B cell (primary cell): Measurements from ENCODE around the gene STK4. TPM values are rescaled to one million over a fixed set of nuclear protein-coding genes. Genes with fewer than 3 reads are reported as not detected.
A peak's percentile ranks its signal among the peaks of the same experiment; 100 is the strongest.

Experiments used
- ATAC-seq: fragments of 200-7000 bp; cut with Tn5 transposase; one replicate; pipeline ENCODE4 v1.10.0; 2021; ENCODE audit warnings: low read depth, mild to moderate bottlenecking, moderate number of reproducible peaks, moderate library complexity
- CTCF ChIA-PET: fragments of 350-600 bp; sonication (Branson Sonifier 250); formaldehyde crosslinking; loops from one replicate; lab custom pipeline; 2021; ENCODE audit warnings: antibody characterized with exemption, inconsistent platforms; lab: Charles Lee
- POLR2A ChIA-PET: fragments of 350-600 bp; sonication (Branson Sonifier 250); formaldehyde crosslinking; loops from one replicate; lab custom pipeline; 2021; ENCODE audit warnings: antibody characterized with exemption; lab: Charles Lee
- DNase-seq: peaks from one replicate; pipeline ENCODE4 v3.0.0; 2013
- H2AFZ ChIP-seq: 2 replicates; pipeline ENCODE4 v1.6.1; 2012; ENCODE audit warnings: mild to moderate bottlenecking, low read depth, low read length; ENCODE audit not compliant: insufficient read depth, poor library complexity, severe bottlenecking
- H3K27ac ChIP-seq, 2 donors: 1 replicate in 1 of 2; 2 replicates in 1 of 2; pipeline ENCODE4 v1.5.1; 2012 to 2013; ENCODE audit warnings: low read length in 2 of 2, mild to moderate bottlenecking in 2 of 2, moderate library complexity in 1 of 2
- H3K27me3 ChIP-seq, 4 experiments: fragments of 200-600 bp in 1 of 4; sonication (generic) in 1 of 4; replicated peaks in 1 of 4; 1 replicate in 2 of 4; 2 replicates in 2 of 4; pipeline versions ENCODE4 v1.6.1 to v1.7.0; 2013 to 2016; ENCODE audit warnings: low read length in 3 of 4, mild to moderate bottlenecking in 2 of 4, mixed read lengths in 1 of 4, moderate library complexity in 1 of 4; ENCODE audit not compliant: insufficient read depth in 4 of 4, control insufficient read depth in 3 of 4; ENCODE audit errors: control extremely low read depth in 1 of 4
- H3K36me3 ChIP-seq, 2 experiments: replicated peaks in 1 of 2; 1 replicate in 1 of 2; 2 replicates in 1 of 2; pipeline versions ENCODE4 v1.6.1 to v1.7.1; 2013; ENCODE audit warnings: low read length in 1 of 2; ENCODE audit not compliant: insufficient read depth in 2 of 2, control insufficient read depth in 1 of 2; ENCODE audit errors: control extremely low read depth in 1 of 2, extremely low read depth in 1 of 2
- H3K4me1 ChIP-seq, 2 donors: fragments of 200-600 bp in 1 of 2; sonication (generic) in 1 of 2; 1 replicate in 1 of 2; 2 replicates in 1 of 2; pipeline versions ENCODE4 v1.5.1 to v1.6.1; 2013 to 2017; ENCODE audit warnings: low read length in 2 of 2; ENCODE audit not compliant: control insufficient read depth in 2 of 2, insufficient read depth in 2 of 2
- H3K4me2 ChIP-seq: replicated peaks from 2 replicates; pipeline ENCODE3; 2012; ENCODE audit warnings: mild to moderate bottlenecking, low read depth, low read length; ENCODE audit not compliant: poor library complexity, severe bottlenecking
- H3K4me3 ChIP-seq, 5 experiments: fragments of 200-600 bp in 1 of 5; sonication (generic) in 1 of 5; 1 replicate in 3 of 5; 2 replicates in 2 of 5; pipeline versions ENCODE4 v1.5.1 to v1.7.0; 2011 to 2016; ENCODE audit warnings: low read length in 4 of 5, mild to moderate bottlenecking in 4 of 5, low read depth in 2 of 5, control low read depth in 1 of 5, moderate library complexity in 1 of 5; ENCODE audit not compliant: insufficient read depth in 1 of 5; ENCODE audit errors: control extremely low read depth in 1 of 5, extremely low read depth in 1 of 5
- H3K79me2 ChIP-seq: fragments of 200-600 bp; sonication (generic); one replicate; pipeline ENCODE4 v1.6.0; 2016; ENCODE audit warnings: low read length; ENCODE audit not compliant: control insufficient read depth, insufficient read depth
- H3K9ac ChIP-seq: fragments of 200-600 bp; sonication (generic); 2 replicates; pipeline ENCODE4 v1.6.1; 2017; ENCODE audit warnings: mild to moderate bottlenecking, low read length, moderate library complexity
- H3K9me3 ChIP-seq, 3 donors: one replicate each; pipeline versions ENCODE4 v1.6.1 to v1.7.1; 2013; ENCODE audit warnings: low read length in 2 of 3; ENCODE audit not compliant: control insufficient read depth in 2 of 3, insufficient read depth in 1 of 3; ENCODE audit errors: control extremely low read depth in 1 of 3
- H4K20me1 ChIP-seq: 2 replicates; pipeline ENCODE4 v1.6.0; 2012; ENCODE audit warnings: mild to moderate bottlenecking, low read length; ENCODE audit not compliant: insufficient read depth, control insufficient read depth, poor library complexity, severe bottlenecking
- H3K27ac Mint-ChIP-seq: one replicate; pipeline ENCODE4 v1.8.0; 2021; ENCODE audit warnings: mixed read lengths
- H3K27me3 Mint-ChIP-seq: one replicate; pipeline ENCODE4 v1.8.0; 2021; ENCODE audit warnings: mixed read lengths
- H3K4me1 Mint-ChIP-seq: one replicate; pipeline ENCODE4 v1.8.0; 2021; ENCODE audit warnings: mixed read lengths
- H3K4me3 Mint-ChIP-seq: one replicate; pipeline ENCODE4 v1.8.0; 2021; ENCODE audit warnings: mixed read lengths
- H3K9me3 Mint-ChIP-seq: one replicate; pipeline ENCODE4 v1.8.0; 2022; ENCODE audit warnings: mixed read lengths; ENCODE audit not compliant: insufficient read depth
- CTCF ChIP-seq: fragments of 200-600 bp; IDR thresholded peaks from one replicate; pipeline ENCODE4 v1.8.0; 2022; ENCODE audit warnings: antibody characterized with exemption, mild to moderate bottlenecking
- EZH2 ChIP-seq: IDR thresholded peaks from 2 replicates; pipeline ENCODE4 v1.6.1; 2012; ENCODE audit warnings: borderline replicate concordance, low read depth, mild to moderate bottlenecking, moderate library complexity, low read length; ENCODE audit not compliant: insufficient read depth, poor library complexity, severe bottlenecking
- WGBS: methylation state at CpG from one replicate; pipeline ENCODE4 v1.1.5; 2013; ENCODE audit warnings: missing lambda C conversion rate; ENCODE audit not compliant: insufficient coverage; 5-methylcytosine and 5-hydroxymethylcytosine counted together
- intact Hi-C: fragments of 100-400 bp; cut with micrococcal nuclease; formaldehyde crosslinking; loops from one replicate; pipeline ENCODE4 v1.10.0; 2022
- polyA plus RNA-seq: library from polyadenylated mRNA; depleted of rRNA; stranded (reverse); fragments of >200 nt; gene quantifications from 2 replicates; pipeline ENCODE4 v1.2.3, GENCODE V29; 2012
- total RNA-seq, 2 donors: library from RNA; stranded (reverse); fragments of 120-200 nt in 1 of 2; gene quantifications; 1 replicate in 1 of 2; 2 replicates in 1 of 2; pipeline versions ENCODE4 v1.2.3 to v1.2.4, GENCODE V29; 2013 to 2022

The STK4 gene
- total and polyA plus RNA-seq, 2 donors (not counting 1 experiment from before 2014, with no cell fraction given) = 38.9 to 324 TPM

GRCh38 chr20:45034436-45034835, 68.1 kb downstream of the STK4 start:
- Histone ChIP-seq H4K20me1 (peaks cover 32% of the 10 kb centered on the region), H3K27ac (peak overlapping the region in 1 of 2 donors; percentile 61), H3K4me3 (no peak overlapping the region), H3K36me3 (peaks cover 14 to 55% of the 10 kb centered on the region in 2 experiments), H3K27me3 (no peaks in the 10 kb centered on the region), H3K79me2 (peaks cover 78% of the 10 kb centered on the region), H3K4me2 (peak overlapping the region; percentile 28), H3K9me3 (no peaks in the 10 kb centered on the region), H3K9ac (no peak overlapping the region), H2AFZ (no peak overlapping the region), H3K4me1 (peaks cover 9 to 17% of the 10 kb centered on the region in 2 donors)
- ChIA-PET POLR2A (no interaction called here), CTCF (interaction anchor here (1.0 to 2.7 kb wide), 3 partner anchors 10 to 77 kb away, joined by 3 to 21 read pairs (median 3); no protein-coding TSS in a partner anchor)
- peaks cover 3% of the 10 kb centered on the region for H3K9me3 Mint-ChIP-seq
- ATAC-seq = no peak
- TF ChIP-seq EZH2 = no peak
- no peak for TF ChIP-seq CTCF
- no peak overlapping the region for H3K4me3 Mint-ChIP-seq
- peak overlapping the region; percentile 29 for H3K27ac Mint-ChIP-seq
- H3K4me1 Mint-ChIP-seq = peaks cover 43% of the 10 kb centered on the region
- intact Hi-C loops = no loop called here
- WGBS = no CpG with 5 or more reads among the region's 1 CpG
- H3K27me3 Mint-ChIP-seq = no peaks in the 10 kb centered on the region
- no peak for DNase-seq

- Histone ChIP-seq H2AFZ (no peak overlapping the region), H3K36me3 (peaks cover 8 to 50% of the 10 kb centered on the region in 2 experiments), H3K79me2 (peaks cover 72% of the 10 kb centered on the region), H3K27ac (peak overlapping the region in 1 of 2 donors; percentile 45), H3K4me2 (no peak overlapping the region), H4K20me1 (peaks cover 28% of the 10 kb centered on the region), H3K9ac (no peak overlapping the region), H3K4me3 (no peak overlapping the region), H3K4me1 (peaks cover 9 to 17% of the 10 kb centered on the region in 2 donors), H3K9me3 (no peaks in the 10 kb centered on the region), H3K27me3 (no peaks in the 10 kb centered on the region)
- POLR2A ChIA-PET = no interaction called here
- Mint-ChIP-seq H3K4me1 (peaks cover 54% of the 10 kb centered on the region), H3K27me3 (no peaks in the 10 kb centered on the region), H3K9me3 (peaks cover 3% of the 10 kb centered on the region), H3K4me3 (no peak overlapping the region), H3K27ac (no peak overlapping the region)
- CTCF ChIA-PET = interaction anchor here (0.7 to 2.7 kb wide), 5 partner anchors 8 to 350 kb away, joined by 3 to 21 read pairs (median 3); no protein-coding TSS in a partner anchor
- 88% methylated on average over 5 of the region's 10 CpGs for WGBS
- DNase-seq (no peak), ATAC-seq (no peak)
- intact Hi-C loops = no loop called here
- TF ChIP-seq CTCF (no peak), EZH2 (no peak)
These were observed 69.9 kb downstream of the STK4 start for GRCh38 chr20:45036044-45036755.
